Tibial nerve (tissue), 4 donors: ENCODE data around the gene MAPKAP1. TPM values are rescaled to one million over a fixed set of nuclear protein-coding genes. Genes with fewer than 3 reads are reported as not detected.

ENCODE experiments used
- DNase-seq, 2 donors: peaks; one replicate each; pipeline ENCODE4 v3.0.0-alpha.2; 2019; ENCODE audit warnings: low spot score in 2 of 2
- H3K27ac ChIP-seq, 4 donors: fragments of 200-600 bp; sonication (generic) in 3 of 4; one replicate each; pipeline ENCODE4 v1.5.1; 2017 to 2019; ENCODE audit warnings: mild to moderate bottlenecking in 1 of 4
- H3K27me3 ChIP-seq, 2 donors: fragments of 200-600 bp; sonication (generic) in 1 of 2; one replicate each; pipeline versions ENCODE4 v1.5.1 to v1.6.0; 2017 to 2019
- H3K36me3 ChIP-seq, 3 donors: fragments of 200-600 bp; sonication (generic); one replicate each; pipeline ENCODE4 v1.5.1; 2018 to 2019
- H3K4me1 ChIP-seq, 4 donors: fragments of 200-600 bp; sonication (generic) in 3 of 4; one replicate each; pipeline ENCODE4 v1.5.1; 2017 to 2019
- H3K4me3 ChIP-seq, 4 donors: fragments of 200-600 bp; sonication (generic) in 3 of 4; one replicate each; pipeline ENCODE4 v1.5.1; 2017 to 2019; ENCODE audit warnings: mild to moderate bottlenecking in 1 of 4, moderate library complexity in 1 of 4
- H3K9me3 ChIP-seq, 4 donors: fragments of 200-600 bp; sonication (generic) in 3 of 4; one replicate each; pipeline ENCODE4 v1.5.1; 2017 to 2019
- EP300 ChIP-seq, 2 donors: sonication (generic); formaldehyde crosslinking; IDR thresholded peaks; one replicate each; pipeline ENCODE4 v1.6.1; 2017; ENCODE audit warnings: antibody characterized with exemption in 2 of 2, mild to moderate bottlenecking in 1 of 2
- POLR2A ChIP-seq, 2 donors: fragments of 450-650 bp; IDR thresholded peaks; one replicate each; pipeline ENCODE4 v1.6.1; 2017; ENCODE audit warnings: antibody characterized with exemption in 2 of 2, mild to moderate bottlenecking in 2 of 2, moderate library complexity in 2 of 2
- WGBS, 2 donors: methylation state at CpG; one replicate each; pipeline ENCODE4 v1.1.5; 2018; 5-methylcytosine and 5-hydroxymethylcytosine counted together
- total RNA-seq, 4 donors: library from RNA; depleted of rRNA; stranded (reverse); fragments of >200 nt; gene quantifications; one replicate each; pipeline ENCODE4 v1.1.0, GENCODE V29; 2016
- TF ChIP-seq, protein P1 (sequence below), 5 experiments: fragments of 200-600 bp in 3 of 5; fragments of 450-650 bp in 2 of 5; sonication (generic) in 3 of 5; IDR thresholded peaks; one replicate each; pipeline ENCODE4 v1.5.1; 2016 to 2019; ENCODE audit warnings: antibody characterized with exemption in 5 of 5, mild to moderate bottlenecking in 3 of 5, moderate library complexity in 2 of 5

Gene MAPKAP1
- total RNA-seq, 4 donors from 2014 or later: 61.4 to 111 (median 92.7) TPM

DNA sequence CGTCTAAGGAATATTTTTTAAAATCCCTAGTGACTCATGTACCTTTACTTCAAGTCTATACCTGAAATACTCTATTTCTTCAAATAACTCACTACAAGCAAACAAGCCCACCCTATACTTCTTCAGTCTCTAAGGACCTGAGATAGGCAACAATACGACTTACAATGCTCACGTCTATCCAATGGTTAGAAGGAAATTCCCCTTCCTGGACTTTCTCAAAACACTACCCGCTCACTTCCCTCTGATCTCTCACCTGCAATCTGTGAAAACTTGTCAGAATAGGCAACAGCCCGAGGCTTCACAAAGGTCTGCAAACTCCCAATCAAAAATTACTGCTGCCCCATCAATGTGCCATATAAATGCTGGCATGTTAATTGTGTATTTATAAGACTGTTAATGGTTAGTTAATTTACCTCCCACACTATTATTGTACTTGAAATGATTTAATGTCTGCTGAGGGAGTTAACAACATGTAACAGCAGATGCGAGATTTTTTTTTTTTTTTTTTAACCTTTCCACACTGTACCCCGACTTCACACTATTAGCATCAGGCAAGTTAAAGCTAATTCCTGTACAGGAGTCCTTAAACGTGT lies 27.3 kb downstream of the MAPKAP1 start:
- Histone ChIP-seq H3K27me3 (no peaks in the 10 kb centered on the region), H3K9me3 (no peaks in the 10 kb centered on the region), H3K4me1 (peaks cover 0 to 14% (median 0%) of the 10 kb centered on the region in 4 donors), H3K4me3 (no peak overlapping the region), H3K36me3 (peaks cover 0 to 2% (median 0%) of the 10 kb centered on the region in 3 donors), H3K27ac (no peak overlapping the region)
- DNase-seq: no peak
- no peak for TF ChIP-seq POLR2A (IDR thresholded peaks at IDR 0.05)
- TF ChIP-seq, protein P1, sequence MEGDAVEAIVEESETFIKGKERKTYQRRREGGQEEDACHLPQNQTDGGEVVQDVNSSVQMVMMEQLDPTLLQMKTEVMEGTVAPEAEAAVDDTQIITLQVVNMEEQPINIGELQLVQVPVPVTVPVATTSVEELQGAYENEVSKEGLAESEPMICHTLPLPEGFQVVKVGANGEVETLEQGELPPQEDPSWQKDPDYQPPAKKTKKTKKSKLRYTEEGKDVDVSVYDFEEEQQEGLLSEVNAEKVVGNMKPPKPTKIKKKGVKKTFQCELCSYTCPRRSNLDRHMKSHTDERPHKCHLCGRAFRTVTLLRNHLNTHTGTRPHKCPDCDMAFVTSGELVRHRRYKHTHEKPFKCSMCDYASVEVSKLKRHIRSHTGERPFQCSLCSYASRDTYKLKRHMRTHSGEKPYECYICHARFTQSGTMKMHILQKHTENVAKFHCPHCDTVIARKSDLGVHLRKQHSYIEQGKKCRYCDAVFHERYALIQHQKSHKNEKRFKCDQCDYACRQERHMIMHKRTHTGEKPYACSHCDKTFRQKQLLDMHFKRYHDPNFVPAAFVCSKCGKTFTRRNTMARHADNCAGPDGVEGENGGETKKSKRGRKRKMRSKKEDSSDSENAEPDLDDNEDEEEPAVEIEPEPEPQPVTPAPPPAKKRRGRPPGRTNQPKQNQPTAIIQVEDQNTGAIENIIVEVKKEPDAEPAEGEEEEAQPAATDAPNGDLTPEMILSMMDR (IDR thresholded peaks at IDR 0.05): no peak
- 74 to 78% methylated on average over 8 of the region's 8 CpGs for WGBS, 2 donors

DNA sequence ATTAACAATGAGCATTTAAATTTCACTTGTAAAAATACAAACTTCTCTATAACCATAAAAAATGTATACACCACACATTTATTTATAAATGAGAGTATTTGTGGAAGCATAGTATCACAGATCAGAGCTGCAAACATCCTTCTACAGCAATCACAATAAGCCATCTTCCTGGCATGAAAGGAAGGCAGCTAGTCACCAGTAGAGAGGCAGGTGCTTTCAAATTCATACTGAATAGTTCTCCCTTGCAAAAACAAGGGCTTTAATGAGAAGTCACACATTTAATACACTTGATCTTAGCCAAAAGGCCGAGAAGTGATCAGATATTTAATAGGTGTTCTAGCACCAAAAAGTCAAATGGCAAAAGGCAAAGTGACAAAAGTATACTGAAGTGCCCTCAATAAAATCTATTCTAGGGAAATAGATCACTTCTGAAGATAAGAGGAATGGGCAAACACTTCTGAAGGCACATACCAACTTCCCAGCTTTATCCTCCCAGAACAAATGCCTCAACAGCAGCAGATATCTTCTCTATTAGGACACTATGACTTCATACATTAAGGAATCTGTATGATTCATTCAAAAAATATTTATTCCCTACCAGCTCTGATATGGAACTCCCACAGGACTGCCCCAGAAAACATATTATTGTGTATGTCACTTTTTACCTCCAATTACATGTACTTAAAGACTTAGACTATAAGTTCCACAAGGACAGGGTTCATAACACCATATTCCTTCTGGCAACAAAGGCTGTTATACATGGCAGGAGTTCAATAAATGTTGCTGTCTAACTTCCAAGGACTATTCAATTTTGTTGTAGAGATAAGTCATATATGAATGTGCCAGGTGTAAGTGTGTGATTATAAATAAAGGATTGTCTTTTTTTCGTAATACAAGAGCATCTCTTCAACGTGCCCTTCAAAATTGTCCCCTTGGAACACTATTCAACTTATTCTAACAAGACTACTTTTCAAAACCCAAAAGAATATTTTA lies 31.7 kb downstream of the MAPKAP1 start:
- Histone ChIP-seq H3K4me3 (no peak overlapping the region), H3K4me1 (peaks cover 0 to 11% (median 0%) of the 10 kb centered on the region in 4 donors)

DNA sequence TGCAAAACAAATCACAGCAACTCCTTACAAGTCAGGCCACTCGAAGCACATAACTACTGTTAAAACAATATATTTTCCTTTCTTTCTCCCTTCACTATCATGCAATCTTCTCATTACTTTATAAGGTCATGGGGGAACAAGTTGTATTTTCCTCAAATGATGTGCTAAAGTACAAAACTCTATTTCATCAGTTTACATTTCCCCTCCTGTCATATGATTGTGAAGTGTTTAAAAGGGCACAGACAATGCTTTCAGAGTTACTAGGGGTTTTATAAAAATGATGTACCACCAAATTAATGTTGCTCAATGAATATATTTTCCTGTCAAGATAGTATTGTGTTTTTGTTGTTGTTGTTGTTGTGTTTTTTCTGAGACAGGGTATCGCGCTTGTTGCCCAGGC lies 34.1 kb downstream of the MAPKAP1 start:
- Histone ChIP-seq H3K9me3 (no peaks in the 10 kb centered on the region), H3K27me3 (no peaks in the 10 kb centered on the region), H3K4me3 (no peak overlapping the region), H3K27ac (no peak overlapping the region), H3K36me3 (peaks cover 0 to 9% (median 0%) of the 10 kb centered on the region in 3 donors), H3K4me1 (peaks cover 0 to 11% (median 0%) of the 10 kb centered on the region in 4 donors)
- TF ChIP-seq EP300 (IDR thresholded peaks at IDR 0.05): no peak
- TF ChIP-seq POLR2A (IDR thresholded peaks at IDR 0.05): no peak
- TF ChIP-seq, protein P1 (IDR thresholded peaks at IDR 0.05): no peak
- 82 to 84% methylated on average over 3 of the region's 3 CpGs for WGBS, 2 donors
- no peak for DNase-seq

More for the DNA sequence above, 31.7 kb downstream of the MAPKAP1 start:
- no peaks in the 10 kb centered on the region for H3K36me3 ChIP-seq
- no peak for TF ChIP-seq EP300 (IDR thresholded peaks at IDR 0.05)
- no peak for TF ChIP-seq POLR2A (IDR thresholded peaks at IDR 0.05)
- TF ChIP-seq, protein P1 (IDR thresholded peaks at IDR 0.05): no peak
- no peak for DNase-seq
- no peaks in the 10 kb centered on the region for H3K27me3 ChIP-seq
- no peak overlapping the region for H3K27ac ChIP-seq
- WGBS, 2 donors: 67 to 69% methylated on average over 3 of the region's 3 CpGs
- H3K9me3 ChIP-seq: no peaks in the 10 kb centered on the region

DNA sequence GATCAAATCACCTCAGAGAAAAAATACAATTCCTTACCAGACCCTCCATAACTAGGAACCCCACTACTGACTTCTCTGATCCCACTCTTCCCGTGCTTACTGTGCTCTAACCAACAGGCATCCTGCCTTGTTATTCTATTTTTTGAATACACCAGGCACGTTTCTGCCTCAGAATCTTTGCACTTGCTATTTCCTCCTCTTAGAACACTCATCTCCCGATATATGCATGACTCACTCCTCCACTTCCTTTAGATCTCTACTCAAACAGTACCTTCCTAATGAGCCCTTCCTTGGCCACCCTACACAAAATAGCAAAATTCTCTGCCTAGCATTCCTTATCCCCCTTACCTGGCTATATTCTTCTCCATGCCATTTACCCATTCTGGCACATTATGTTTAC lies 43.9 kb downstream of the MAPKAP1 start:
- no peaks in the 10 kb centered on the region for H3K9me3 ChIP-seq

More for the DNA sequence above, 43.9 kb downstream of the MAPKAP1 start:
- WGBS, 2 donors: 67 to 71% methylated on average over 3 of the region's 3 CpGs
- peaks cover 0 to 4% (median 0%) of the 10 kb centered on the region in 4 donors for H3K4me1 ChIP-seq
- TF ChIP-seq EP300 (IDR thresholded peaks at IDR 0.05) (no peak), POLR2A (IDR thresholded peaks at IDR 0.05) (no peak)
- TF ChIP-seq, protein P1 (IDR thresholded peaks at IDR 0.05): no peak
- no peaks in the 10 kb centered on the region for H3K27me3 ChIP-seq
- H3K36me3 ChIP-seq: peaks cover 0 to 40% (median 0%) of the 10 kb centered on the region in 3 donors
- H3K27ac ChIP-seq: no peak overlapping the region
- no peak for DNase-seq
- no peak overlapping the region for H3K4me3 ChIP-seq
